HG02798 (cell line): ENCODE results near the gene MAPRE3.

Experiments
- ATAC-seq: cut with Tn5 transposase; IDR thresholded peaks from one replicate; pipeline ENCODE4 v1.9.1; 2021; ENCODE audit warnings: mild to moderate bottlenecking; ENCODE audit not compliant: unreplicated experiment, poor library complexity

Gene MAPRE3

GRCh38 chr2:26946841-26947784 lies 23.3 kb upstream of the MAPRE3 start:
- no peak for ATAC-seq

- no peak for ATAC-seq
Measured at GRCh38 chr2:26948800-26949199, 21.6 kb upstream of the MAPRE3 start.

- no peak for ATAC-seq
Measured at GRCh38 chr2:26950246-26950645, 20.2 kb upstream of the MAPRE3 start.

DNA sequence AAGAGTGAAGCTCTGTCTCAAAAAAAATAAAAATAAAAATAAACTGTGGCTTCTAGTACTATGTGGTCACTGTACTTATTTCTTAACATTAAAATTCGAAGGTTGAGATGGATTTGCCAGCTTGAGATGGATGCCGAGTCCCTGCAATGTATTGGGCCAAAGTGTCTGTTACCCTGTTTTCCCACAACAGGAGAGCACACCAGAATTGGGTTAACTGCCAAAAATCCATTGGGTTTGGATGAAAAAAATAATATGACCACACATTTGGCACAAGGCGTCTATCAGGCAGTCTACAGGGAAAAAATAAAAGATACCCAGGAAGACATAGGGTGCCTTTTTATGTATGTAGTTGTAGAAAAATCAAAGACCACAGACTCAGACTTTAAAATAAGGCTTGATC lies 19.2 kb upstream of the MAPRE3 start:
- ATAC-seq, result no peak

DNA sequence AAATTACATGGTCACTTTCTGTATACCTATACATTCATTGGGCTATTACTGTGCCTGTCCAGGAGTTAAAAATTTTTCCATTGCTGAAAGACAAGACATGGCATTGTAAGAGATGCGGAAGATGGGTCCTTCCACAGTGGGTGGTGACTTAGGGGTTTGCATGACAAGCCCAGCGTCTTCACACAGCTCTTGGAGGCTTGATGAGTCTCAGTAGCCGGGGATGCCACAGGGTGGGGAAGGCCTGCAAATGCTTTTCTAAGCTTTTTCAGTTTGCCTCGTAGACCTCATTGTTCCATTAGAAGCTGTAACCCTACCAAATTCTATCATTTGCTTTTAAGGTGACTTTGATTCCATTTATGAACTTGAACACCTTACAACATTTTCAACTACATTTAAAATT lies 18.1 kb upstream of the MAPRE3 start:
- no peak for ATAC-seq

DNA sequence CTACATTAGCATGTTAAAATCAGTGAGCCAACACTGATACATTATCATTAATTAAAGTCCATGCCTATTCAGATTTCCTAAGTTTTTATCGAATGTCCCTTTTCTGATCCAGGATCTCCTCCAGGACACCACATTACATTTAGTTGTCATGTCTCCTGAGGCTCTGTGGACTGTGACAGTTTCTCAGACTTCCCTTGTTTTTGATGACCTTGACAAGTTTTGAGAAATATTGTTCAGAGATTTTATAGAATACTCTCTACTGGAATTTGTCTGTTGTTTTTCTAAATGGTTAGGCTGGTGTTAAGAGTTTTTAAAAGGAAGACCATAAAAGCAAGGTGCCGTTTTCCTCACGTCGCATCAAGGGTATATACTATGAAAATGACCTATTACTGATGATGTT lies 16.3 kb upstream of the MAPRE3 start:
- ATAC-seq, result no peak

DNA sequence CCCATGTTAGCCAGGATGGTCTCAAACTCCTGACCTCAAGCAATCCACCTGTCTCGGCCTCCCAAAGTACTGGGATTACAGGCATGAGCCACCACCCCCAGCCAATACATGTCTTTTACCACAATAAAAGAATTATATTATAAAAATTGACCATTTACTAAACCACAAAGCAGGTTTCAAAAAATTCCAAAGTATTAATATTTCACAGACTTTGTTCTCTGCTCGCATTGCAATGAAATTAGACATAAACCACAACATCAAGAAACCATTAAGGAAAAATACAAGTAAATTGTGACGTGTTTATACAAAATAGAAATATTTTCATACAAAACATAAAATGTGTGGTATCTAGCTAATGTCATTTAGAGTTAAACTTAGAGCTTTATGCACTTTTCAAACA lies 13.4 kb upstream of the MAPRE3 start:
- ATAC-seq, result no peak

GRCh38 chr2:26957534-26957933 lies 12.9 kb upstream of the MAPRE3 start:
- no peak for ATAC-seq

DNA sequence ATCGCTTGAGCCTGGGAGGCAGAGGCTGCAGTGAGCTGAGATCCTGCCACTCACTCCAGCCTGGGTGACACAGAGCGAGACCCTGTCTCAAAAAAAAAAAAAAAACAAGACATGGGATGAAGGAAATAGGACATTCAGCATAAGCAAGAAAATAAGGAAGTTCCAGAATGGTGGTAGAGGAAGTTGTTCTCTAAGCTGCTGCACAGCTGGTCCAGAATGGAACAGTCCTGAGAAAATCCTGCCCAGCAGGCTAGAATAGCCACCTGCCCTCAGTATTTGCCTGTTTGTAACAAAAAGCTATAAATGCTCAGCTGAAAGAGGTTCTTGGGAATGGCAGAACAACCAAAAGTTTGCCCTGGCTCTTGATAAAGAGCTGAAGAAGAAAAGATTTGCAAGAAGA lies 11.1 kb upstream of the MAPRE3 start:
- no peak for ATAC-seq

GRCh38 chr2:26964446-26965130 lies 5.8 kb upstream of the MAPRE3 start:
- ATAC-seq, result no peak

GRCh38 chr2:26968001-26968400 lies 2.4 kb upstream of the MAPRE3 start:
- ATAC-seq, result no peak

DNA sequence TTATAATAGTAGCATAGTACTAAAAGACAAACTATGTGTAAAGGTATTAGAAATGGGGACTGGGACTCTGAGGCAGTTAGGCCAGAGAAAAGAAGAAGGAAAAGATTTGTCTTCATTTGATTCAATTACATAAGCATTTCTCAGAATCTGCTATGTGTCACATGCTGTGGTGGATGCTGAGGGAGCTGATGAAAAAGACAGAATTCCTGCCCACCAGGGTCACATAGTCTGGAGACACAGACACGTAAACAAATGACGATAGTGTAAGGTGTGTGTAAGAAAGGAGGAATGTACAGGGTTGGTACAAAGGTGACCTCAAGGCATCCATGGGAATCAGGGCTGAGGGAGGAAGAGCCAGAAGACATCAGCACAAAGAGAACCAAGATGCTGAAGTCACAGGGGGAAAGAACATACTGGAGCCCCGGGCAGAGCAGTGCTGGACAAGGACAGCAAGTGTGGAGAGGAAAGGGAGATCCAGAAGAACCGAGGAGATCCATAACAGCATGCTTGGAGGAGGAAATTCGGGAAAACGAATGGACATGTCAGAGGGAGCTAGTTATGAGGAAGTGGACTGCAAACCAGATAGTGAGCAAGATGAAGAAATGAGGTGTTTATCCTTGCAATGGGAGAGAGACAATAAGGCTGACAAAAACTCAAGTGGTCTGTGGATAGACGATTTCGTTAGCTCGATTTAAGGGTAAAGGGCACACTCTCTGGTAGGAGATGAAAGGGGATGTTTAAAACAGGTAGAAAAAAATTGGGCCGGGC lies 1.2 kb upstream of the MAPRE3 start:
- ATAC-seq, result no peak

- peak; percentile 2 for ATAC-seq
Measured at GRCh38 chr2:26970928-26971627, 641 bp downstream of the MAPRE3 start.

DNA sequence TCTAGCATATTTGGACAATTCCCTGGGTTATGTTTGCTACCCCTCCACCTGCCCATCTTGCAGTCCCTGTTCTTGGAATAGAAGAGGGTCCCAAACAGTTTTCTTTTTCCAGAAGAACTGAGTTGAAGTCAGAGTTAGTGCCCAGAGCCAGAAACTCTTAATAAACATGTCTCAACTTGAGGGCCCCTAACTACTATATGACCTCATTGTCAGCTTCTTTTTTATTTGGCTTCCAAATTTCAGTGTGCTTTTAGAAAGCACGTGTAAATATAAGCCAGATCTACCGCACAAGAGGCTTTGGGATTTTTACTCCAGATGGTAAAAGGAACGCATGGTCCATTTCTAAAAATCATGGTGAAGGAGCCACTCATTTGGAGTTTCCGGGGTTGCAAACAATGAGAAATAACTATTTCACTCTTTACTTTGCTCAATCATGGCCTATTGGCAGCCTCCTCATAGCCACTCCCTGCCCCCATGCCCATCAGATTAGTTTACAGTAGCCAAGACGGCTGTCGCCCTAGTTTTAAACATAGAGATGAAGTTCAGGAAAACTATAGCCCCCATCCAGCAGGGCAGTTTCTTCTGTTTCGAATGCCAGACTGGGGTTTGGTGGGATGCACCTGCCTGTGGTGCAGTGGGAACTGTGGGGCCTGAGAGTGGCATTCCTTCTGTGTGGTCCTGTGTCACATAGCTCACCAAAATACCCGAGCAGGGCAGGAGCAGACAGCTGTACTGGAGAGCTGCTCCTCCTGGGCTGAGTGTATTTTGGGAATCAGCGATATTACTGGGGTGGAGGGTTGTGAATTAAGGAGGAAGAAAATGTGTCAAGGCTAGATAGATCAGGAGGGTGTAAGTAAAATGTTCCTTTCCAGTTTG lies 1.7 kb downstream of the MAPRE3 start:
- no peak for ATAC-seq

GRCh38 chr2:26974352-26974751 lies 3.9 kb downstream of the MAPRE3 start:
- no peak for ATAC-seq

- no peak for ATAC-seq
Measured at GRCh38 chr2:26975102-26975501, 4.7 kb downstream of the MAPRE3 start.

DNA sequence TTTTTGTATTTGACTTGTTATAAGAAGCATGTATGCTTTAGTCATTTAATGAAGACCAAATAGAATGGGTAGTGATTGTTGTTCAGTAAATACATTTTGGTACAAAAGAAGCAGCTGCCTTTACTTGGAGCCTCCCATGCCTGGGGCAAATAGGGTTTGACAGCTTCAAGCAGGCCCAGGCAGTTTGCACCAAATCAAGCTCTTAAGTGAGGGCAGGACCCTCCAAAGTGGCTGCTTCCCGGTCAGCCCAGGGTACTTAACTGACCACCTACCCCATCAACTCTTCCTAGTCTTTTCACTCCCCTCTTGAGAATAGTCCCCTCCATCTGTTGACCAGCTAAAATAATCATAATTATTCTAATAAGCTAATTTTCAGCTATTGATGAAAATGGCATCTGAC lies 5.2 kb downstream of the MAPRE3 start:
- no peak for ATAC-seq

DNA sequence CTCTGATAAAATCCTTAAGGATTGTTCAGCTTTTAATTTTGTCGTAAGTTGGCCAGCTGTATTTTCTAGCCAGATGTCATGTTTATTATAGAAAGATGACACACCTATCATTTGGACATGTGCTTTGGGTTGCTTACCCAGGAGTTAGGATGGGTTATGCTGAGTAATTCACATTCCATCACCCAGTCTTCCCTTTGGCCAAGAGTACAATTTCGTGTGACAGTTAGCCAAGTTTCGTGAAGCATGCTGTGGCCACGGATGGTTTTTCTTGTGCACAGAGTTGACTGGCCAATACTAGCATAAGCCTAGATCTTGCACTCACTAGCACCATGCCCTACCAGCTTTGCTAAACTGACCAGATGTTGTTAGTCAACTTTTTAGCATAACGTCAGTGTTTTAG lies 5.8 kb downstream of the MAPRE3 start:
- ATAC-seq, result no peak

DNA sequence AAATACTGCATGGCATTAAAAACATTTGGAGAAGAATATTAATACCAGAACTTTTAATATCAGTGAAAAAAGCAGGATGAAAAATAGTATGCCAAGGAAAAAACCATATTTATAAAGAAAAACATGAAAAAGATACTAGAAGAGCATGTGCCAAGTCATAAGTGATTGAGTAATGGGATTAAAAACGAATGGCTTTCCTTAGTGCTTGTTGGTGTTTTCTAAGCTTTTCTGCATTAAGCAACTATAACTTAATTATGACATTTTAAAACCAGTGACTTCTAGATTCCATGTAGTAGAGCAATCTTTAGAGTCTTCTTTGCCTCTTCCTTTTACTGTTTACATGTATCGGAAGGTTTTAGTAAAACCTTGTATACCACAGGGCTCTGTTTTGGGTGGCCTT lies 6.6 kb downstream of the MAPRE3 start:
- no peak for ATAC-seq
